Esophagus (tissue), 2 donors: ENCODE results near the gene DBNDD2. TPM values are rescaled to one million over a fixed set of nuclear protein-coding genes. Genes with fewer than 3 reads are reported as not detected.

Experiments used
- H3K27ac ChIP-seq, 2 donors: one replicate each; pipeline ENCODE4 v1.5.1; 2013; ENCODE audit warnings: low read depth in 2 of 2, mild to moderate bottlenecking in 2 of 2, inconsistent platforms in 1 of 2, low read length in 1 of 2, moderate library complexity in 1 of 2
- H3K27me3 ChIP-seq, 2 donors: one replicate each; pipeline ENCODE4 v1.6.1; 2013; ENCODE audit warnings: low read length in 2 of 2, control low read depth in 1 of 2, mild to moderate bottlenecking in 1 of 2; ENCODE audit not compliant: insufficient read depth in 2 of 2, control insufficient read depth in 1 of 2
- H3K36me3 ChIP-seq, 2 donors: one replicate each; pipeline ENCODE4 v1.6.1; 2013; ENCODE audit warnings: low read length in 1 of 2; ENCODE audit not compliant: control insufficient read depth in 2 of 2, insufficient read depth in 2 of 2
- H3K4me1 ChIP-seq, 2 donors: one replicate each; pipeline ENCODE4 v1.6.1; 2013; ENCODE audit warnings: low read length in 1 of 2; ENCODE audit not compliant: control insufficient read depth in 2 of 2, insufficient read depth in 2 of 2
- H3K4me3 ChIP-seq, 2 donors: one replicate each; pipeline ENCODE4 v1.5.1; 2013; ENCODE audit warnings: low read length in 2 of 2, mild to moderate bottlenecking in 2 of 2, low read depth in 1 of 2, moderate library complexity in 1 of 2
- H3K9me3 ChIP-seq, 2 donors: one replicate each; pipeline ENCODE4 v1.6.1; 2013; ENCODE audit warnings: mild to moderate bottlenecking in 2 of 2, low read depth in 1 of 2, low read length in 1 of 2, moderate library complexity in 1 of 2; ENCODE audit not compliant: control insufficient read depth in 2 of 2, insufficient read depth in 1 of 2
- WGBS, 2 donors: extraction: QIAGEN DNeasy Blood & Tissue Kit; methylation state at CpG; one replicate each; pipeline ENCODE4 v1.1.7; 2013; 5-methylcytosine and 5-hydroxymethylcytosine counted together
- polyA plus RNA-seq, 2 donors: library from polyadenylated mRNA; stranded (reverse); fragments of 200-250 nt; gene quantifications; one replicate each; pipeline ENCODE4 v1.2.3, GENCODE V29; 2013
- donor health status: healthy with polysubstance abuse.
- donor health status: Bipolar disorder and iron deficiency.

The DBNDD2 gene
- polyA plus RNA-seq: 10 to 100 TPM; 31.0 to 65.1 TPM

GRCh38 chr20:45407783-45408645, at the start of gene DBNDD2:
Gene DBNDD2, plus strand, starts transcription at chr20:45408289. Its CDS starts 179 bp downstream, at chr20:45408468.
- 82 to 83% methylated on average over 21 of the region's 21 CpGs for WGBS, 2 donors
- H3K36me3 ChIP-seq: peaks cover 0 to 9% of the 10 kb centered on the region in 2 donors

GRCh38 chr20:45359069-45359405, 49.1 kb upstream of the DBNDD2 start:
- Histone ChIP-seq H3K4me3 (no peak overlapping the region), H3K9me3 (no peaks in the 10 kb centered on the region), H3K36me3 (no peaks in the 10 kb centered on the region), H3K4me1 (peaks cover 0 to 7% of the 10 kb centered on the region in 2 donors), H3K27ac (peak overlapping the region; percentile 19 to 33), H3K27me3 (no peaks in the 10 kb centered on the region)
- WGBS, 2 donors: 77 to 78% methylated on average over 7 of the region's 7 CpGs

More at GRCh38 chr20:45407783-45408645, at the start of gene DBNDD2:
- peak within 1 kb of the TSS; percentile 86 to 89 for H3K27ac ChIP-seq
- peak within 1 kb of the TSS; percentile 71 to 77 for H3K4me3 ChIP-seq
- H3K9me3 ChIP-seq: no peaks in the 10 kb centered on the region
- H3K27me3 ChIP-seq: no peaks in the 10 kb centered on the region
- H3K4me1 ChIP-seq: peaks cover 3 to 14% of the 10 kb centered on the region in 2 donors

DNA sequence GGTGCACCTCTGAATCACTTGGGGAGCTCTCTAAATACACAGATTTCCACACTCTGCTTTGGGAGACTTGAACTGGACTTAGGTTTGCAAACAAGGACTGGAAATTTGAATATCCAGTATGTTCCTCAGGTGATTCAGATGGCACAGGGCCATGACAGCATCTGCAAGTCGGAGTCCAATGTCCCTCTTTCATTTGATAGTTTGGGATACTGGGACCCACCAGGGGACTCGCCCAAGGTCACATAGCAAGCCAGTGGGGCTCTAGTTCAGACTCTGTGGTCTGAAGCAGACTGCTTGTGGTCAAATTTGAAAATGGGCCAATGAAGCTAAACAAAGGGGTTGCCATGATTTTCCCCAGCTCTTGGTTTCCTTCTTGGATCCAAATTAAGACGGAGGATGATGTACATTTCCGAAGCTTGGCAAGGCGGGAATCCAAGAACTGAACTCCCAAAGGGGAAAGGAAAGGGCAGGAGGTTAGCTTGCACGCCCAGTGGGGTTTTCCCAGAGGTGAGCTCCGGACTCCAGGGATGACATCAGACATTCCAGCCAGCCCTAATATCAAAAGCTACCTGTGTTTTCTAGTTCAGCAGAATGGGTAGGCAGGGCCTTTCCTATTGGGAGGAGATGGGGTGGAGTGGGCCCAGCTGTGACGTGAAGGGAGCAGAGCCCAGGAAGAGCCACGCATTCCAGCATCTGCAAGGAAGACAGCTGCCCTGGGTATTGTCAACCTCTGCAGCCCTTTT, 48.5 kb upstream of the DBNDD2 start:
- Histone ChIP-seq H3K36me3 (no peaks in the 10 kb centered on the region), H3K4me1 (peaks cover 0 to 7% of the 10 kb centered on the region in 2 donors), H3K27me3 (no peaks in the 10 kb centered on the region), H3K9me3 (no peaks in the 10 kb centered on the region), H3K4me3 (no peak overlapping the region), H3K27ac (peak overlapping the region in 1 of 2 donors; percentile 19)
- WGBS, 2 donors: 44 to 49% methylated on average over 9 of the region's 9 CpGs

DNA sequence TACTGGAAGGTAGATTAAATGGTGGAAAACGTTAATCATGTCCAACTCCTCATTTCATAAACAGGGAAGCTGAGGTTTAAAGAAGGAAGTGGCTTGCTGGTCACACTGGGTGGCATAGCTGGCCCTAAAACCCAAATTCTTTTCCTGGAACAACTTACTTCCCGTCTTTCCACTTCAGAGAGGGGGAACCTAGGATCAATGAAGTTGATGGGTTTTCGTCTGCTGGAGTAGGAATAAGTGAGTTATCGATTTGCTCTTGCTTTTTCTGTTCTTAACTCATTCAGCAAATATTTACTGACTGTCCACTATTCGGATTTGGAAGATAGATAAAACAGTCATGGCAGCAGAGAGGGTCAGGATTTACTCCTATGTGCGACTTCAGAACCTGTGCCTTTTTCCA, 46.3 kb upstream of the DBNDD2 start:
- H3K4me3 ChIP-seq: no peak overlapping the region
- no peaks in the 10 kb centered on the region for H3K9me3 ChIP-seq
- no peak overlapping the region for H3K27ac ChIP-seq
- 55 to 75% methylated on average over 6 of the region's 6 CpGs for WGBS, 2 donors
- no peaks in the 10 kb centered on the region for H3K27me3 ChIP-seq
- peaks cover 0 to 7% of the 10 kb centered on the region in 2 donors for H3K4me1 ChIP-seq
- H3K36me3 ChIP-seq: peaks cover 2 to 11% of the 10 kb centered on the region in 2 donors

GRCh38 chr20:45362804-45363610, 45.1 kb upstream of the DBNDD2 start, which contains the start of gene SYS1:
Gene SYS1, plus strand, starts transcription at chr20:45363156. Its CDS starts 376 bp downstream, at chr20:45363532.
- 0 to 1% methylated on average over 55 of the region's 55 CpGs for WGBS, 2 donors
- H3K4me1 ChIP-seq: peaks cover 0 to 4% of the 10 kb centered on the region in 2 donors
- peak within 1 kb of the TSS; percentile 98 for H3K27ac ChIP-seq

GRCh38 chr20:45363611-45364492, 44.2 kb upstream of the DBNDD2 start:
- H3K4me3 ChIP-seq: peak overlapping the region; percentile 71 to 79
- peak overlapping the region; percentile 98 for H3K27ac ChIP-seq
- peaks cover 10 to 19% of the 10 kb centered on the region in 2 donors for H3K36me3 ChIP-seq
- H3K27me3 ChIP-seq: no peaks in the 10 kb centered on the region
- no peaks in the 10 kb centered on the region for H3K4me1 ChIP-seq
- no peaks in the 10 kb centered on the region for H3K9me3 ChIP-seq
- WGBS, 2 donors: 18 to 20% methylated on average over 23 of the region's 23 CpGs

More at GRCh38 chr20:45362804-45363610, 45.1 kb upstream of the DBNDD2 start, which contains the start of gene SYS1:
- H3K4me3 ChIP-seq: peak within 1 kb of the TSS; percentile 71 to 79
- peaks cover 10 to 19% of the 10 kb centered on the region in 2 donors for H3K36me3 ChIP-seq
- H3K27me3 ChIP-seq: no peaks in the 10 kb centered on the region
- H3K9me3 ChIP-seq: no peaks in the 10 kb centered on the region

- H3K9me3 ChIP-seq: no peaks in the 10 kb centered on the region
- no peak overlapping the region for H3K4me3 ChIP-seq
- H3K36me3 ChIP-seq: peaks cover 10 to 19% of the 10 kb centered on the region in 2 donors
- no peaks in the 10 kb centered on the region for H3K27me3 ChIP-seq
- H3K27ac ChIP-seq: no peak overlapping the region
- WGBS, 2 donors: 83 to 93% methylated on average over 5 of the region's 5 CpGs
- no peaks in the 10 kb centered on the region for H3K4me1 ChIP-seq
These were observed 42.6 kb upstream of the DBNDD2 start for GRCh38 chr20:45365444-45365970.

GRCh38 chr20:45366192-45366591, 41.9 kb upstream of the DBNDD2 start:
- no peaks in the 10 kb centered on the region for H3K9me3 ChIP-seq
- no peaks in the 10 kb centered on the region for H3K27me3 ChIP-seq
- 87% methylated on average over 1 of the region's 1 CpG for WGBS, 2 donors
- no peak overlapping the region for H3K4me3 ChIP-seq
- no peaks in the 10 kb centered on the region for H3K4me1 ChIP-seq
- peaks cover 10 to 19% of the 10 kb centered on the region in 2 donors for H3K36me3 ChIP-seq
- H3K27ac ChIP-seq: no peak overlapping the region
